Fibroblast of skin of left quadriceps (primary cell): ENCODE results near the gene HYAL4.

Experiments used
- DNase-seq, 2 experiments: peaks; one replicate each; pipeline ENCODE4 v3.0.0-alpha.2; 2013; ENCODE audit warnings: low read depth in 2 of 2

Gene HYAL4

GRCh38 chr7:123916240-123916724, 71.3 kb downstream of the HYAL4 start:
- no peak for DNase-seq

DNA sequence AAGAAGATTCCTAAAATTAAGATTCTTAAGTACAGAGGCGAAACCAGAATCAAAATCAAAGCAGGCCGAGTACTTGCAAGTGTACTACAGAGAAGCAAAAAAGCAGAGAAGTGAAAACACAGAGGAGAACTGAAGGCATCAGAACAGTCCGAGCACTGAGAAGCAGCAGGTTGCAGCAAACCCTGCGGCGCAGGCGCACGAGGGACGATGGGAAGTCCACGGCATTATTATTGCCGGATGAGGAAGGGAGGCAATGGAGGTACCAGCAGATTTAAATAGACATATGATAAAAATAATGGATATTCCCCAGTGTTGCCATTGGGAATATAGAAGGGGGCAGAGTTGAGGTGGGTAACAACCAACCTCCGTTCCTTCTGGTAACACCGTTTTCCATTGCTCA, 72.9 kb downstream of the HYAL4 start:
- DNase-seq, result no peak

- DNase-seq, result no peak
Observed at GRCh38 chr7:123918309-123918708, 73.3 kb downstream of the HYAL4 start.

GRCh38 chr7:123923599-123923998, 78.6 kb downstream of the HYAL4 start:
- DNase-seq, result no peak

DNA sequence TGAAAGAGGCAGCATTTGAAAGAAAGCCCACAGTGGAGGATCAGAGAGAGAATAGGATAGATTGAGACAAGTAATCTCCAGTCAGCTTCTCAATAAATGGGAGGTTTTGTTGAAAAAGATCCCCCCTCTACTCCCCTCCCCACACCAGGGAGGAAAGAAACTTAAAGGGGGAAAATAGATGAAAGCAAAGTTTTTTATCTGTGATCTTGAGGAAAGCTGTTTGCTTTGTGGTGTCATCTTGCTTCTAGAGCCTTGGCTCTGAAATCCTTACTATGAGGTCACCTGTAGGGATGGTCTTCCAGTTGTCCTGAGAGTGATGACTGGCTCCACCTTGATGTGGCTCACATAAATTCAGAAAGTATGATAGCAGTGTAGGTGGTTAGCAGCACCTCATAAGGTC, 80.0 kb downstream of the HYAL4 start, which contains the start of gene SPAM1:
Gene SPAM1 (plus strand): TSS at position 301 of the 400 bp plus-strand sequence. CDS start 28,330 bp downstream, outside the sequence.
- no peak for DNase-seq
